T-helper 17 cell (primary cell): ENCODE data around the gene KLHL6. TPM values are rescaled to one million over a fixed set of nuclear protein-coding genes. Genes with fewer than 3 reads are reported as not detected.

Experiments used
- total RNA-seq, 4 donors: library from RNA in 2 of 4; stranded (reverse) in 2 of 4; gene quantifications; one replicate each; pipeline ENCODE4 v1.2.3 and lab custom pipeline; 2022 to 2026

The KLHL6 gene
- total RNA-seq, 2 donors from 2014 or later, result 29.3 to 35.7 TPM

Other genes with a start within 250 kb of the KLHL6 start
- 10 to 100 TPM; 25.7 to 27.2 TPM for gene MCF2L2, start 127.1 kb downstream of the KLHL6 start, total RNA-seq
- 100 to 1,000 TPM; 120 to 143 TPM for gene KLHL24, start 79.9 kb upstream of the KLHL6 start, total RNA-seq
- gene YEATS2, start 142.1 kb upstream of the KLHL6 start, total RNA-seq, result 10 to 100 TPM; 25.3 to 31.1 TPM